K562 (cell line): ENCODE measurements around the gene COL11A2. TPM values are rescaled to one million over a fixed set of nuclear protein-coding genes. Genes with fewer than 3 reads are reported as not detected.
A peak's percentile ranks its signal among the peaks of the same experiment; 100 is the strongest.

Experiments
- ATAC-seq: fragments of 200-7000 bp; cut with Tn5 transposase; 3 replicates; pipeline ENCODE4 v1.9.1; 2020; ENCODE audit warnings: moderate library complexity
- BruUV-seq: library from RNA; stranded (reverse); fragments of 400-500 nt; replicated peaks from 2 replicates; lab custom pipeline; 2021; lab: Mats Ljungman, UMichigan
- CTCF ChIA-PET: fragments of 300-600 bp; formaldehyde crosslinking; extraction: SDS; loops from one replicate; lab custom pipeline; 2021; ENCODE audit warnings: low intra/inter-chr PET ratio; lab: Yijun Ruan, JAX
- POLR2A ChIA-PET: fragments of 300-600, 350-650 bp; sonication (Branson Sonifier 250); formaldehyde crosslinking; extraction: SDS; loops from one replicate; lab custom pipeline; 2021; ENCODE audit warnings: antibody characterized with exemption, inconsistent platforms; lab: Yijun Ruan, JAX
- DNase-seq, 4 experiments: peaks; one replicate each; pipeline versions ENCODE4 v3.0.0 to v3.0.0-alpha.2; 2011 to 2018; ENCODE audit warnings: low spot score in 3 of 4, mixed read lengths in 3 of 4; ENCODE audit errors: extremely low read depth in 1 of 4
- FAIRE-seq: peaks from 2 replicates; lab custom pipeline; 2011; peaks lifted over from hg19 to GRCh38; lab: Jason Lieb, UNC
- H2AFZ ChIP-seq: 2 replicates; pipeline ENCODE4 v1.6.0; 2011; ENCODE audit warnings: low read depth, low read length, control low read depth, inconsistent platforms
- H3K27ac ChIP-seq: fragments of 200-600 bp; 3 replicates; pipeline ENCODE4 v1.8.0; 2011; ENCODE audit warnings: low read depth, mild to moderate bottlenecking, control low read depth, inconsistent platforms, low read length, moderate library complexity, mixed read lengths; ENCODE audit errors: extremely low read depth
- H3K27me3 ChIP-seq, 2 experiments: fragments of 300-600 bp in 1 of 2; 2 replicates in 1 of 2; 3 replicates in 1 of 2; pipeline versions ENCODE4 v1.6.0 to v1.8.0; 2011; ENCODE audit warnings: inconsistent platforms in 2 of 2, low read length in 2 of 2, mild to moderate bottlenecking in 1 of 2, mixed read lengths in 1 of 2, moderate library complexity in 1 of 2; ENCODE audit not compliant: control insufficient read depth in 2 of 2, insufficient read depth in 2 of 2
- H3K36me3 ChIP-seq: fragments of 300-600 bp; 3 replicates; pipeline ENCODE4 v1.8.0; 2011; ENCODE audit warnings: mild to moderate bottlenecking, low read length, inconsistent platforms; ENCODE audit not compliant: control insufficient read depth, insufficient read depth
- H3K4me1 ChIP-seq, 2 experiments: fragments of 200-600 bp in 1 of 2; replicated peaks in 1 of 2; 2 replicates in 1 of 2; 3 replicates in 1 of 2; pipeline versions ENCODE4 v1.5.1 to v1.8.0; 2011; ENCODE audit warnings: inconsistent platforms in 2 of 2, low read length in 2 of 2, mild to moderate bottlenecking in 1 of 2, mixed read lengths in 1 of 2, moderate library complexity in 1 of 2; ENCODE audit not compliant: control insufficient read depth in 2 of 2, insufficient read depth in 2 of 2
- H3K4me2 ChIP-seq: 2 replicates; pipeline ENCODE4 v1.6.1; 2011; ENCODE audit warnings: low read length, control low read depth, inconsistent platforms, mixed read lengths; ENCODE audit not compliant: insufficient read depth
- H3K4me3 ChIP-seq: fragments of 200-600 bp; sonication (generic), shearing (Covaris generic); 2 replicates; pipeline ENCODE4 v1.5.1; 2016; ENCODE audit warnings: control low read depth, inconsistent platforms
- H3K79me2 ChIP-seq: fragments of 200-600 bp; 3 replicates; pipeline ENCODE4 v1.8.0; 2011; ENCODE audit warnings: low read length, inconsistent platforms; ENCODE audit not compliant: control insufficient read depth, insufficient read depth
- H3K9ac ChIP-seq, 2 experiments: 2 replicates each; pipeline versions ENCODE4 v1.6.0 to v1.6.1; 2011; ENCODE audit warnings: low read depth in 2 of 2, low read length in 2 of 2, control low read depth in 1 of 2, inconsistent platforms in 1 of 2, mild to moderate bottlenecking in 1 of 2, mixed read lengths in 1 of 2; ENCODE audit not compliant: insufficient read depth in 1 of 2
- H3K9me1 ChIP-seq: one replicate; pipeline ENCODE4 v1.6.0; 2011; ENCODE audit warnings: inconsistent platforms, mild to moderate bottlenecking, low read length, moderate library complexity; ENCODE audit not compliant: control insufficient read depth, insufficient read depth
- H3K9me3 ChIP-seq: replicated peaks from 2 replicates; pipeline ENCODE4 v1.5.1; 2011; ENCODE audit warnings: low read depth, low read length, inconsistent platforms; ENCODE audit not compliant: control insufficient read depth, insufficient read depth
- H4K20me1 ChIP-seq: replicated peaks from 2 replicates; pipeline ENCODE4 v1.6.1; 2011; ENCODE audit warnings: low read length, inconsistent platforms, mixed read lengths; ENCODE audit not compliant: control insufficient read depth, insufficient read depth
- BRD9 ChIP-seq: fragments of 450-650 bp; IDR thresholded peaks from 2 replicates; pipeline ENCODE4 v1.6.1; 2018; ENCODE audit warnings: low read depth; ENCODE audit not compliant: partially characterized antibody
- CAMTA2 ChIP-seq: fragments of 250-450 bp; sonication (Bioruptor Pico); conservative IDR thresholded peaks from 2 replicates; pipeline ENCODE4 v1.5.1; 2022
- DNMT1 ChIP-seq: fragments of 450-650 bp; IDR thresholded peaks from 2 replicates; pipeline ENCODE4 v1.6.1; 2016; ENCODE audit warnings: antibody characterized with exemption, mild to moderate bottlenecking
- FUS ChIP-seq: fragments of 200-400 bp; formaldehyde crosslinking; optimal IDR thresholded peaks from 2 replicates; pipeline ENCODE3; 2017; ENCODE audit warnings: low read depth, low read length
- SMAD4 ChIP-seq: fragments of 250-450 bp; sonication (Bioruptor Pico); conservative IDR thresholded peaks from 2 replicates; pipeline ENCODE4 v1.8.0; 2021; ENCODE audit warnings: inconsistent platforms, mild to moderate bottlenecking, moderate library complexity
- U2AF2 ChIP-seq: fragments of 200-400 bp; formaldehyde crosslinking; optimal IDR thresholded peaks from 2 replicates; pipeline ENCODE3; 2017; ENCODE audit warnings: low read depth, mild to moderate bottlenecking, low read length
- ZFP30 ChIP-seq: fragments of 250-450 bp; sonication (Bioruptor Pico); IDR thresholded peaks from 2 replicates; pipeline ENCODE4 v1.8.0; 2022; ENCODE audit warnings: moderate library complexity, mild to moderate bottlenecking, inconsistent platforms, borderline replicate concordance
- ZNF274 ChIP-seq: IDR thresholded peaks from 2 replicates; pipeline ENCODE4 v1.6.1; 2011; ENCODE audit warnings: low read depth, mild to moderate bottlenecking, low read length, moderate library complexity, borderline replicate concordance
- ZNF408 ChIP-seq: fragments of 250-450 bp; sonication (Bioruptor Pico); IDR thresholded peaks from 2 replicates; pipeline ENCODE4 v1.4.0; 2020; ENCODE audit warnings: low read depth, mild to moderate bottlenecking, moderate library complexity
- WGBS: fragments of 100-300 bp; shearing (Covaris generic); methylation state at CpG from one replicate; pipeline ENCODE4 v1.1.6; 2016; ENCODE audit warnings: low coverage, mixed read lengths; ENCODE audit not compliant: insufficient coverage; ENCODE audit errors: missing lambda C conversion rate; 5-methylcytosine and 5-hydroxymethylcytosine counted together
- in situ Hi-C: fragments of 300-500 bp; cut with MboI; formaldehyde crosslinking; loops from 4 replicates; pipeline ENCODE4 v1.15.0; 2018; ENCODE audit warnings: inconsistent platforms, mixed read lengths
- intact Hi-C: fragments of 100-400 bp; cut with micrococcal nuclease; formaldehyde crosslinking; loops from 2 replicates; pipeline ENCODE4 v1.14.2; 2022
- polyA plus RNA-seq, 8 experiments: library from polyadenylated mRNA; depleted of rRNA in 4 of 8; stranded (reverse) in 5 of 8; unstranded in 3 of 8; fragments of >200 nt; fragmentation: Nextera tagmentation in 2 of 8; fragmentation: Illumina TruSeq in 1 of 8; extraction: Ambion mirVana in 2 of 8; extraction: Trizol in 1 of 8; gene quantifications; 2 replicates each; pipeline versions ENCODE4 v1.2.1 to v1.2.3, GENCODE V29; 2011 to 2014; ENCODE audit warnings: inconsistent platforms in 1 of 8, missing spikeins in 1 of 8
- total RNA-seq, 7 experiments: library from RNA; depleted of rRNA in 6 of 7; stranded (reverse); fragments of >200 nt in 6 of 7; fragmentation: Illumina TruSeq in 2 of 7; extraction: Trizol in 2 of 7; gene quantifications; 2 replicates each; pipeline versions ENCODE4 v1.2.1 to v1.2.3, GENCODE V29; 2011 to 2021; ENCODE audit warnings: low replicate concordance in 1 of 7
- TF ChIP-seq, protein P1 (sequence below): fragments of 250-450 bp; sonication (Bioruptor Pico); IDR thresholded peaks from 2 replicates; pipeline ENCODE4 v1.5.1; 2021; ENCODE audit warnings: mild to moderate bottlenecking

COL11A2 gene
- total and polyA plus RNA-seq, 9 of the 15 experiments (the other 6 are each of a cell fraction or from before 2014, with no cell fraction given), result 0.04 to 0.35 (median 0.09) TPM; not detected in 1

DNA sequence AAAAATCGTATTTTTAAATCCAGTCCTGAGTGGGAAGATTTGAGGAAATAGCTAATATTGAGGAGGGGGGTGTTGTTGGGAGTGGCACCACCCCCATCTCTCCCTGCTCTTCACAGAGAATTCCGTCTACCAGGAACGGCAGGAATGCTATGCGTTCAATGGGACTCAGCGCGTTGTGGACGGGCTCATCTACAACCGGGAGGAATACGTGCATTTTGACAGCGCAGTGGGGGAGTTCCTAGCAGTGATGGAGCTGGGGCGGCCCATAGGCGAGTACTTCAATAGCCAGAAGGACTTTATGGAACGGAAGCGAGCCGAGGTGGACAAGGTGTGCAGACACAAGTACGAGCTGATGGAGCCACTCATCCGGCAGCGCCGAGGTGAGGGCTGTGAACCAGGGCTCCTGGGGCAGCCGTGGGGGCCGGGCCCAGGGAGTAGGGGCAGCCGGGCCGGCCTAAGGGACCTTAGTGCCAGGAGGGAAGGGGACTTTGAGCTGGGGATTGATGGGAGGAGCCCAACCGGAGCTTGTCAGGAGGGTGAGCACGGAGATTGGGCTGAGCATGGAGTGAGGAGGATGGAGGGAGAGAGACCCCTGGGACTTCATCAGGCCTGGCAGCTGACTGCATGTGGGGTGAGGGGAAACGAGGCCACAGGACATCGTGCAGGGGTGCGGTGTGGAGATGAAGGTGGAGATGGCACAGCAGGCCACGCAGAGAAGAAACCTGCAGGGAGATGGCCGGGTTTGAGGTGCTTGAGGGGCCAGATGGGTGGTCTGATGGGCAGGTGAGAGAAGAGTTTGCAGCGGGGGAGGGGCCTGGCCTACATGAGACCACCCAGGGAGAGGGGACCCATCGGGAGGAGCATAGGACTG, 75.2 kb downstream of the COL11A2 start:
- DNase-seq (no peak), ATAC-seq (no peak), FAIRE-seq (no peak)
- no peaks in the 10 kb centered on the region for H3K9me3 ChIP-seq
- intact Hi-C loops, result no loop called here
- H3K79me2 ChIP-seq, result no peaks in the 10 kb centered on the region
- CTCF ChIA-PET, result interaction anchor here (1.0 to 2.6 kb wide), 2 partner anchors 55 to 103 kb away, joined by 5 to 18 read pairs; no protein-coding TSS in a partner anchor
- in situ Hi-C loops, result loop anchor here (5.0 kb wide), 1 partner anchor 130 kb away; no protein-coding TSS in a partner anchor
- no peaks in the 10 kb centered on the region; the same call in 1 of the 2 replicates for H4K20me1 ChIP-seq
- no peak overlapping the region for H3K4me2 ChIP-seq
- no peaks in the 10 kb centered on the region for H3K36me3 ChIP-seq
- POLR2A ChIA-PET, result interaction anchor here (0.7 kb wide), 1 partner anchor 112 kb away, joined by 3 read pairs; no protein-coding TSS in a partner anchor
- 6% methylated on average over 32 of the region's 32 CpGs for WGBS
- H3K27ac ChIP-seq, result no peak overlapping the region
- no peak overlapping the region for H2AFZ ChIP-seq
- peaks cover 11 to 35% of the 10 kb centered on the region in 2 experiments for H3K27me3 ChIP-seq
- peaks cover 0 to 6% of the 10 kb centered on the region in 2 experiments; a peak in 1 of 5 replicates for H3K4me1 ChIP-seq
- H3K9me1 ChIP-seq, result no peaks in the 10 kb centered on the region
- no peak overlapping the region for H3K4me3 ChIP-seq
- TF ChIP-seq ZNF408 (CRISPR knock-in tag) (no peak), CAMTA2 (no peak), SMAD4 (CRISPR knock-in tag) (no peak), ZNF274 (no peak), FUS (no peak), U2AF2 (no peak), ZFP30 (CRISPR knock-in tag) (no peak), BRD9 (no peak), DNMT1 (no peak)
- TF ChIP-seq, protein P1, sequence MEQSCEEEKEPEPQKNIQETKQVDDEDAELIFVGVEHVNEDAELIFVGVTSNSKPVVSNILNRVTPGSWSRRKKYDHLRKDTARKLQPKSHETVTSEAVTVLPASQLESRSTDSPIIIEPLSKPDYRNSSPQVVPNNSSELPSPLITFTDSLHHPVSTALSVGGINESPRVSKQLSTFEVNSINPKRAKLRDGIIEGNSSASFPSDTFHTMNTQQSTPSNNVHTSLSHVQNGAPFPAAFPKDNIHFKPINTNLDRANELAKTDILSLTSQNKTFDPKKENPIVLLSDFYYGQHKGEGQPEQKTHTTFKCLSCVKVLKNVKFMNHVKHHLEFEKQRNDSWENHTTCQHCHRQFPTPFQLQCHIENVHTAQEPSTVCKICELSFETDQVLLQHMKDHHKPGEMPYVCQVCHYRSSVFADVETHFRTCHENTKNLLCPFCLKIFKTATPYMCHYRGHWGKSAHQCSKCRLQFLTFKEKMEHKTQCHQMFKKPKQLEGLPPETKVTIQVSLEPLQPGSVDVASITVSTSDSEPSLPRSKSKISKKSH (CRISPR knock-in tag), result no peak
- H3K9ac ChIP-seq, result peak overlapping the region in 1 of 2 experiments; percentile 18; a peak in 1 of 4 replicates
- BruUV-seq, result no TSS peak
